Nephron progenitor cell (in vitro differentiated cells): ENCODE data around the gene STIM1.

ENCODE experiments used
- DNase-seq: peaks from one replicate; pipeline ENCODE4 v3.0.0; 2021
- H3K27ac Mint-ChIP-seq: 2 replicates; pipeline ENCODE4 v1.8.0; 2021; ENCODE audit warnings: mild to moderate bottlenecking, moderate library complexity, mixed read lengths
- H3K27me3 Mint-ChIP-seq: 2 replicates; pipeline ENCODE4 v1.8.0; 2021; ENCODE audit warnings: mild to moderate bottlenecking, low read depth, mixed read lengths; ENCODE audit not compliant: poor library complexity
- H3K36me3 Mint-ChIP-seq: 2 replicates; pipeline ENCODE4 v1.8.0; 2021; ENCODE audit warnings: low read depth, mixed read lengths
- H3K4me1 Mint-ChIP-seq: 2 replicates; pipeline ENCODE4 v1.8.0; 2021; ENCODE audit warnings: mixed read lengths
- H3K4me3 Mint-ChIP-seq: 2 replicates; pipeline ENCODE4 v1.8.0; 2021; ENCODE audit warnings: mild to moderate bottlenecking, moderate library complexity, mixed read lengths
- H3K9me3 Mint-ChIP-seq: 2 replicates; pipeline ENCODE4 v1.8.0; 2021; ENCODE audit warnings: mild to moderate bottlenecking, moderate library complexity, mixed read lengths
- CTCF ChIP-seq: fragments of 200-600 bp; sonication (generic); IDR thresholded peaks from 2 replicates; pipeline ENCODE4 v1.5.0; 2021; ENCODE audit warnings: antibody characterized with exemption

STIM1 gene

DNA sequence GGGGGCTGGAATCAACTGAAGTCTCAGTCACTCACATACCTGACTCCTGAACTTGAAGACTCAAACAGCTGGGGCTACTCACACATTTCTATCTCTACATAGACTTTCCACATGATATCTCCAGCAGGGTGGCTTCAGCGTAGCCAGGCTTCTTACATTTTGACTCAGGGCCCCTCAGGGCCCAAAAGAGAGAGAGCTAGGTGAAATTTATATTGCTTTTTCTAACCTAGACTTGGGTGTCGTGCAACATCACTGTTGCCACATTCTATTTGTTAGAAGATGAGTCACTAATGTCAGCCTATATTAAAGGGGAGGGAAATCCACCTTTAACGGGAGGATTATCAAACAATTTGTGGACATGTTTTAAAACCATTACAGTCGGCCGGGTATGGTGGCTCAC lies 167.2 kb downstream of the STIM1 start:
- DNase-seq: no peak
- Mint-ChIP-seq H3K4me3 (no peak overlapping the region), H3K9me3 (peaks cover 13% of the 10 kb centered on the region), H3K27ac (no peak overlapping the region), H3K36me3 (peaks cover 36% of the 10 kb centered on the region), H3K4me1 (no peaks in the 10 kb centered on the region), H3K27me3 (peaks cover 3% of the 10 kb centered on the region)
- TF ChIP-seq CTCF: no peak

GRCh38 chr11:4025248-4025966 lies 169.9 kb downstream of the STIM1 start:
- H3K4me1 Mint-ChIP-seq: no peaks in the 10 kb centered on the region
- no peak overlapping the region for H3K27ac Mint-ChIP-seq
- H3K4me3 Mint-ChIP-seq: no peak overlapping the region
- H3K9me3 Mint-ChIP-seq: peaks cover 9% of the 10 kb centered on the region
- H3K36me3 Mint-ChIP-seq: peaks cover 33% of the 10 kb centered on the region
- no peak for DNase-seq
- no peaks in the 10 kb centered on the region for H3K27me3 Mint-ChIP-seq
- TF ChIP-seq CTCF: no peak

GRCh38 chr11:4025967-4026324 lies 170.5 kb downstream of the STIM1 start:
- H3K27ac Mint-ChIP-seq: no peak overlapping the region
- no peak for TF ChIP-seq CTCF
- H3K4me3 Mint-ChIP-seq: no peak overlapping the region
- no peaks in the 10 kb centered on the region for H3K27me3 Mint-ChIP-seq
- H3K4me1 Mint-ChIP-seq: no peaks in the 10 kb centered on the region
- H3K36me3 Mint-ChIP-seq: peaks cover 33% of the 10 kb centered on the region
- no peak for DNase-seq
- peaks cover 12% of the 10 kb centered on the region for H3K9me3 Mint-ChIP-seq

GRCh38 chr11:4026389-4026788 lies 170.9 kb downstream of the STIM1 start:
- H3K9me3 Mint-ChIP-seq: peaks cover 15% of the 10 kb centered on the region
- no peak overlapping the region for H3K27ac Mint-ChIP-seq
- no peak for DNase-seq
- no peak for TF ChIP-seq CTCF
- H3K27me3 Mint-ChIP-seq: no peaks in the 10 kb centered on the region
- no peaks in the 10 kb centered on the region for H3K4me1 Mint-ChIP-seq
- no peak overlapping the region for H3K4me3 Mint-ChIP-seq
- peaks cover 33% of the 10 kb centered on the region for H3K36me3 Mint-ChIP-seq

DNA sequence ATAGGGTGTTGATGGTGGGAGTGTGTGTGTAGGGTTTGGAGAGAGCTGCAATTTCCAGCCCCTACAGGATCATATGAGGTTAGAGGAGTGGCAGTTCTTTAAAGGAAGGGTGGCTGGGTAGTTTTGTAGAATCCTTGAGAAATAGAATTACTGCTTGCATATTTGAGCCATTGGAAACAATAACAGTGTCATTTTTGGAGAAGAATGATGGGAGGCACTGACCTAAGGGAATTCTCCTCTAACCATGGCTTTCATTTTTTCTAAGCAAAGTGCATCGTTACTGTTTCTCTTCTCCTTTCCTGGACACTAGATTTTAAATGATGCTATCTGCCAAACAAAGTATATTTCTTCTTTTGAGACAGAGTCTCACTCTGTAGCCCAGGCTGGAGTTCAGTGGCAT lies 172.3 kb downstream of the STIM1 start:
- Mint-ChIP-seq H3K27ac (no peak overlapping the region), H3K36me3 (peaks cover 29% of the 10 kb centered on the region), H3K9me3 (peaks cover 21% of the 10 kb centered on the region), H3K27me3 (no peaks in the 10 kb centered on the region), H3K4me3 (no peak overlapping the region), H3K4me1 (no peaks in the 10 kb centered on the region)
- no peak for DNase-seq
- no peak for TF ChIP-seq CTCF

DNA sequence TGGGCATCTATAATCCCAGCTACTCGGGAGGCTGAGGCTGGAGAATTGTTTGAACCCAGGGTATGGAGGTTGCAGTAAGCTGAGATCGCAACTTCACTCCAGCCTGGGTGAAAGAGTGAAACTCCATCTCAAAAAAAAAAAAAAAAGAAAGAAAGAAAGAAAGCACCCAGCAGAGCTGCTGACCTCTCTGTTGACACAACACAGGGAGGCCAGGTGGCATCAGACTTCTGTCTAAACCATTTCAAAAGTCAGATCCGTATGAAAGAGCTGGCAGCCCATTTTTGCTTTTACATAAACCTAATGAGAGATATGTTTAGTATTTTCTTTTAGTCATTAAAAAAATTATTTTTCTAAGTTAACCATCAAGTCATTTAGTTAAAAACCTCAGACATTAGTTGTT lies 174.7 kb downstream of the STIM1 start:
- H3K4me1 Mint-ChIP-seq: no peaks in the 10 kb centered on the region
- H3K36me3 Mint-ChIP-seq: peaks cover 33% of the 10 kb centered on the region
- no peak overlapping the region for H3K27ac Mint-ChIP-seq
- TF ChIP-seq CTCF: no peak
- no peaks in the 10 kb centered on the region for H3K27me3 Mint-ChIP-seq
- no peak for DNase-seq
- peaks cover 39% of the 10 kb centered on the region for H3K9me3 Mint-ChIP-seq
- no peak overlapping the region for H3K4me3 Mint-ChIP-seq
